CD14-positive monocyte (primary cell): ENCODE measurements around the gene SPINK1. TPM values are rescaled to one million over a fixed set of nuclear protein-coding genes. Genes with fewer than 3 reads are reported as not detected.

Experiments
- DNase-seq, 3 donors: peaks; one replicate each; pipeline ENCODE4 v3.0.0-alpha.2; 2011 to 2022
- H2AFZ ChIP-seq: 2 replicates; pipeline ENCODE4 v1.6.0; 2012; ENCODE audit warnings: mild to moderate bottlenecking, low read depth, low read length, inconsistent platforms; ENCODE audit not compliant: insufficient read depth, poor library complexity, severe bottlenecking
- H3K27ac ChIP-seq, 2 donors: 1 replicate in 1 of 2; 2 replicates in 1 of 2; pipeline ENCODE4 v1.5.1; 2012 to 2013; ENCODE audit warnings: low read length in 2 of 2, control low read depth in 1 of 2, inconsistent platforms in 1 of 2, low read depth in 1 of 2, mild to moderate bottlenecking in 1 of 2
- H3K27me3 ChIP-seq, 2 donors: one replicate each; pipeline versions ENCODE4 v1.6.0 to v1.6.1; 2011 to 2013; ENCODE audit warnings: low read length in 2 of 2; ENCODE audit not compliant: control insufficient read depth in 2 of 2, insufficient read depth in 2 of 2
- H3K36me3 ChIP-seq, 2 donors: replicated peaks in 1 of 2; 1 replicate in 1 of 2; 2 replicates in 1 of 2; pipeline versions ENCODE4 v1.5.1 to v1.6.1; 2012 to 2013; ENCODE audit warnings: low read length in 2 of 2, control low read depth in 1 of 2, inconsistent platforms in 1 of 2, mild to moderate bottlenecking in 1 of 2; ENCODE audit not compliant: insufficient read depth in 2 of 2, control insufficient read depth in 1 of 2
- H3K4me1 ChIP-seq, 2 donors: 1 replicate in 1 of 2; 2 replicates in 1 of 2; pipeline versions ENCODE4 v1.5.1 to v1.6.1; 2012 to 2013; ENCODE audit warnings: low read length in 2 of 2, control low read depth in 1 of 2, inconsistent platforms in 1 of 2, mild to moderate bottlenecking in 1 of 2, moderate library complexity in 1 of 2; ENCODE audit not compliant: insufficient read depth in 2 of 2, control insufficient read depth in 1 of 2
- H3K4me2 ChIP-seq: replicated peaks from 2 replicates; pipeline ENCODE3; 2012; ENCODE audit warnings: low read length, moderate library complexity, mild to moderate bottlenecking; ENCODE audit not compliant: poor library complexity, severe bottlenecking; ENCODE audit errors: extremely low read depth
- H3K4me3 ChIP-seq, 3 experiments: fragments of 200-600 bp in 1 of 3; sonication (generic) in 1 of 3; replicated peaks in 1 of 3; 1 replicate in 2 of 3; 2 replicates in 1 of 3; pipeline ENCODE4 v1.5.1; 2011 to 2013; ENCODE audit warnings: low read length in 3 of 3, mild to moderate bottlenecking in 3 of 3, control low read depth in 2 of 3, low read depth in 2 of 3, inconsistent platforms in 1 of 3, moderate library complexity in 1 of 3
- H3K79me2 ChIP-seq: 2 replicates; pipeline ENCODE4 v1.6.0; 2012; ENCODE audit warnings: mild to moderate bottlenecking, control low read depth, inconsistent platforms, low read length, moderate library complexity; ENCODE audit not compliant: insufficient read depth
- H3K9ac ChIP-seq: 2 replicates; pipeline ENCODE4 v1.6.0; 2017; ENCODE audit warnings: low read length, mild to moderate bottlenecking; ENCODE audit not compliant: insufficient read depth, poor library complexity, severe bottlenecking
- H3K9me3 ChIP-seq, 2 donors: replicated peaks in 1 of 2; 1 replicate in 1 of 2; 2 replicates in 1 of 2; pipeline versions ENCODE4 v1.5.1 to v1.6.1; 2012 to 2013; ENCODE audit warnings: low read length in 2 of 2, control low read depth in 1 of 2; ENCODE audit not compliant: control insufficient read depth in 1 of 2, insufficient read depth in 1 of 2
- H4K20me1 ChIP-seq: 2 replicates; pipeline ENCODE4 v1.6.0; 2012; ENCODE audit warnings: mild to moderate bottlenecking, low read length, control low read depth, moderate library complexity; ENCODE audit not compliant: insufficient read depth
- H3K27ac Mint-ChIP-seq, 7 donors: one replicate each; pipeline ENCODE4 v1.8.0; 2020; ENCODE audit warnings: mild to moderate bottlenecking in 7 of 7, mixed read lengths in 7 of 7, moderate library complexity in 6 of 7, inconsistent platforms in 2 of 7
- H3K27me3 Mint-ChIP-seq, 3 donors: one replicate each; pipeline ENCODE4 v1.8.0; 2021 to 2022; ENCODE audit warnings: low read depth in 3 of 3, mild to moderate bottlenecking in 3 of 3, mixed read lengths in 3 of 3, moderate library complexity in 3 of 3, inconsistent platforms in 1 of 3
- H3K36me3 Mint-ChIP-seq, 2 donors: one replicate each; pipeline ENCODE4 v1.8.0; 2020; ENCODE audit warnings: mixed read lengths in 2 of 2, inconsistent platforms in 1 of 2, mild to moderate bottlenecking in 1 of 2
- H3K4me1 Mint-ChIP-seq: one replicate; pipeline ENCODE4 v1.8.0; 2020; ENCODE audit warnings: mild to moderate bottlenecking, mixed read lengths
- H3K4me3 Mint-ChIP-seq, 2 donors: one replicate each; pipeline ENCODE4 v1.8.0; 2020; ENCODE audit warnings: mild to moderate bottlenecking in 2 of 2, mixed read lengths in 2 of 2, moderate library complexity in 1 of 2
- H3K9me3 Mint-ChIP-seq, 7 donors: one replicate each; pipeline ENCODE4 v1.8.0; 2020 to 2022; ENCODE audit warnings: mixed read lengths in 7 of 7, mild to moderate bottlenecking in 6 of 7, moderate library complexity in 6 of 7, inconsistent platforms in 2 of 7
- CTCF ChIP-seq: fragments of 200-600 bp; IDR thresholded peaks from one replicate; pipeline ENCODE4 v1.8.0; 2022; ENCODE audit warnings: antibody characterized with exemption, mild to moderate bottlenecking
- whole genome bisulfite sequencing: methylation state at CpG from one replicate; pipeline ENCODE4 v1.1.5; 2013; ENCODE audit warnings: missing lambda C conversion rate; ENCODE audit not compliant: insufficient coverage; 5-methylcytosine and 5-hydroxymethylcytosine counted together
- intact Hi-C, 2 donors: fragments of 100-400 bp; cut with micrococcal nuclease; formaldehyde crosslinking; loops; one replicate each; pipeline versions ENCODE4 v1.15.0 to v1.15.1; 2023
- polyA plus RNA-seq, 3 donors: library from polyadenylated mRNA; depleted of rRNA in 1 of 3; unstranded in 2 of 3; stranded (reverse) in 1 of 3; fragments of 300-500 nt in 2 of 3; fragments of >200 nt in 1 of 3; fragmentation: Illumina TruSeq in 2 of 3; gene quantifications; 1 replicate in 2 of 3; 2 replicates in 1 of 3; pipeline ENCODE4 v1.2.3, GENCODE V29; 2012 to 2021

The SPINK1 gene
- polyA plus RNA-seq, 3 donors, result not detected

- Mint-ChIP-seq H3K4me1 (no peaks in the 10 kb centered on the region), H3K27ac (no peak overlapping the region), H3K9me3 (peaks cover 0 to 3% (median 0%) of the 10 kb centered on the region in 7 donors), H3K27me3 (peaks cover 0 to 1% (median 0%) of the 10 kb centered on the region in 3 donors), H3K36me3 (no peaks in the 10 kb centered on the region), H3K4me3 (no peak overlapping the region)
- H4K20me1 ChIP-seq, result no peaks in the 10 kb centered on the region
- H2AFZ ChIP-seq, result no peak overlapping the region
- peaks cover 0 to 2% of the 10 kb centered on the region in 2 donors for H3K27me3 ChIP-seq
- no peak overlapping the region for H3K27ac ChIP-seq
- no peaks in the 10 kb centered on the region for H3K79me2 ChIP-seq
- no peaks in the 10 kb centered on the region for H3K4me1 ChIP-seq
- no peaks in the 10 kb centered on the region for H3K36me3 ChIP-seq
- DNase-seq, result no peak
- TF ChIP-seq CTCF, result no peak
- intact Hi-C loops, result no loop called here
- H3K9me3 ChIP-seq, result no peaks in the 10 kb centered on the region
- no peak overlapping the region for H3K4me2 ChIP-seq
- H3K4me3 ChIP-seq, result no peak overlapping the region
- no CpG with 5 or more reads among the region's 6 CpGs for WGBS
- no peak overlapping the region for H3K9ac ChIP-seq
These were observed 34.7 kb downstream of the SPINK1 start for GRCh38 chr5:147796556-147797308.

GRCh38 chr5:147791181-147791580 is 40.3 kb downstream of the SPINK1 start:
- Histone ChIP-seq H3K36me3 (no peaks in the 10 kb centered on the region), H3K79me2 (no peaks in the 10 kb centered on the region), H3K9me3 (no peaks in the 10 kb centered on the region), H3K4me1 (no peaks in the 10 kb centered on the region), H2AFZ (no peak overlapping the region), H3K4me3 (no peak overlapping the region), H3K9ac (no peak overlapping the region), H3K4me2 (no peak overlapping the region), H3K27ac (no peak overlapping the region), H3K27me3 (no peaks in the 10 kb centered on the region), H4K20me1 (no peaks in the 10 kb centered on the region)
- TF ChIP-seq CTCF, result no peak
- Mint-ChIP-seq H3K4me3 (no peak overlapping the region), H3K27me3 (peaks cover 0 to 3% (median 0%) of the 10 kb centered on the region in 3 donors), H3K4me1 (peaks cover 3% of the 10 kb centered on the region), H3K9me3 (peaks cover 0 to 3% (median 0%) of the 10 kb centered on the region in 7 donors), H3K36me3 (no peaks in the 10 kb centered on the region), H3K27ac (no peak overlapping the region)
- 100% methylated on average over 4 of the region's 6 CpGs for WGBS
- DNase-seq, result no peak
- intact Hi-C loops, result no loop called here
